ENCODE data around the gene HKDC1. TPM values are rescaled to one million over a fixed set of nuclear protein-coding genes. Genes with fewer than 3 reads are reported as not detected.
"Not testable (repeated sequence)": the region's sequence is repeated elsewhere in the genome, so short reads cannot be mapped to it uniquely, and the experiment has no call there.

HKDC1 gene
- polyA plus RNA-seq (2013, experiment 1 of 4) = not detected
- polyA plus RNA-seq (2013, experiment 2 of 4) = not detected
- not detected for polyA plus RNA-seq (2013, experiment 3 of 4)
- not detected for polyA plus RNA-seq (2013, experiment 4 of 4)

DNA sequence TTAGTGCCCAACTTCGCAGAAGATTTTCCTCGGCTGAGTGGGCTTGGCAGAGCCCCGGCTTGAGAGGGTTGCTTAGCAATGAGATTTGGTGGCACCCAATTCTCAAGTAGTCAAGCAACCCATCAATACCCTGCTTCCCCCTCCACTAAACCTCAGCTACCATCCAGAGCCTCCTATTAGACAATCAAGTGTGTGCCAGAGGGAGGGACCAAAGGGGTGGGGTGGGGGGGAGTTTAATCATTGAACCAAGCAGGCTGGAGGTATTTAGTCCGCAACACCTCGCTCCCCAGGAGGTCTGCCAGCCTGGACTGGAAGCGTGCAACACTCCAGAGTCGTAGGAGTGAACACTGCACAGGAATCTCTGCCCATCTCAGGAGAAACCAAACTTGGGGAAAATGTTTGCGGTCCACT, at the start of gene HKDC1:
Gene HKDC1, plus strand, starts transcription at position 292 of the 411 bp plus-strand sequence. Its CDS starts 104 bp downstream, at position 396.
- 91 to 92% methylated on average over 8 of the region's 8 CpGs for WGBS, 2 experiments
- no peaks in the 10 kb centered on the region for H3K9me3 ChIP-seq (ENCODE audit: control insufficient read depth, low read length)
- H3K27ac ChIP-seq (ENCODE audit: insufficient read depth, low read depth, low read length, poor library complexity, severe bottlenecking) = no peak within 1 kb of the TSS
- H3K36me3 ChIP-seq (ENCODE audit: control insufficient read depth, insufficient read depth, low read length) = no peaks in the 10 kb centered on the region
- no peak within 1 kb of the TSS for H3K4me3 ChIP-seq (ENCODE audit: insufficient read depth, low read depth, low read length)
- H3K27me3 ChIP-seq (ENCODE audit: control insufficient read depth, insufficient read depth, low read length, poor library complexity, severe bottlenecking) = no peaks in the 10 kb centered on the region
- H3K4me1 ChIP-seq (ENCODE audit: control insufficient read depth, insufficient read depth, low read length) = no peaks in the 10 kb centered on the region

DNA sequence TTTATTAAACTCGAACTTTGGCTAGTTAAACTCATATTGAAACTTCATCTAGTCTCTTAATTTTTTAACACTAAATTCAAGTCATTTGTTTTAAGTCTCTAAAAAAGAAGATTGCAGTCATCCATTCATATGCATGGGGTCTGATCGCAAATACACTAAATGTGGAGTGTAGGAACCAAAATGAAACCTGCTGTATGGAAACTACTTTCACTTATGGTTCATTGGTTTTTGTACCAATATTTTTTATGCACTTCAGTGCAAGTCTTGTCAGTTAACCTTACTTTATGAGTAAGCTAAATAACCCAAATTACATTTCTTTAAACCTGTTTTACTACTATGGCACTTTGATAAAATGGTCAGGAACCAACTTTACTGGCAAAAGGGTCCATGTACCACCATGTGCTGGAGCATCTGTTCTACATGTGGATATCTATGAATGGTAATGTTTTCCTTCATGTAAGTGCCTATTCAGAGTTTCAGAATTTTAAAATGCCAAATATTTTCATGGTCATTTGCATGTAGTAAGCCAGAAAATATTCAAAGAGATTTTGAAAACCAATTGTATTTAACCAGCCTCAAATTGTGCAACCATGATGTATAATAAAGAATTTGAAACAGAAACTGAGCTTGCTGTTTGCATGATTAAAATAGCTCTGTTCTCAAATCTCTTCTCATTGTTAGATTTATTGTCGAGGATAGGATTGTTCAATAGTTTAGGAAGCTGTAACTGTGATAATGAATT, 47.7 kb upstream of the HKDC1 start:
- Histone ChIP-seq H3K4me3 (ENCODE audit: insufficient read depth, low read depth, low read length) (no peak overlapping the region), H3K9me3 (ENCODE audit: control insufficient read depth, low read length) (no peaks in the 10 kb centered on the region), H3K36me3 (ENCODE audit: control insufficient read depth, insufficient read depth, low read length) (peaks cover 8% of the 10 kb centered on the region), H3K27me3 (ENCODE audit: control insufficient read depth, insufficient read depth, low read length, poor library complexity, severe bottlenecking) (no peaks in the 10 kb centered on the region), H3K4me1 (ENCODE audit: control insufficient read depth, insufficient read depth, low read length) (no peaks in the 10 kb centered on the region), H3K27ac (ENCODE audit: insufficient read depth, low read depth, low read length, poor library complexity, severe bottlenecking) (no peak overlapping the region)
- WGBS, 2 experiments = 88 to 98% methylated on average over 1 to 3 of the region's 3 CpGs

DNA sequence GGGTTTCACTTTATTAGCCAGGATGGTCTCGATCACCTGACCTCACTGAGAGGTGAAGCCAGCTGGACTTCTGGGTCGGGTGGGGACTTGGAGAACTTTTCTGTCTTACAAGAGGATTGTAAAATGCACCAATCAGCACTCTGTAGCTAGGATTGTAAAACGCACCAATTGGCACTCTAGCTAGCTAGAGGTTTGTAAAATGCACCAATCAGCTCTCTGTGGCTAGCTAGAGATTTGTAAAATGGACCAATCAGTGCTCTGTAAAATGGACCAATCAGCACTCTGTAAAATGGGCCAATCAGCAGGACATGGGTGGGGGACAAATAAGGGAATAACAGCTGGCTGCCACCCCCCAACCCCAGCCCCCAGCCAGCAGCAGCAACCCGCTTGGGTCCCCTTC, 44.8 kb upstream of the HKDC1 start:
- not testable (repeated sequence) for H3K27me3 ChIP-seq (ENCODE audit: control insufficient read depth, insufficient read depth, low read length, poor library complexity, severe bottlenecking); H3K36me3 ChIP-seq (ENCODE audit: control insufficient read depth, insufficient read depth, low read length); H3K27ac ChIP-seq (ENCODE audit: insufficient read depth, low read depth, low read length, poor library complexity, severe bottlenecking); H3K4me3 ChIP-seq (ENCODE audit: insufficient read depth, low read depth, low read length); H3K4me1 ChIP-seq (ENCODE audit: control insufficient read depth, insufficient read depth, low read length); H3K9me3 ChIP-seq (ENCODE audit: control insufficient read depth, low read length)
- WGBS, 2 experiments = 92% methylated on average over 4 of the region's 4 CpGs

- WGBS, 2 experiments = 94 to 98% methylated on average over 2 of the region's 2 CpGs
- H3K9me3 ChIP-seq (ENCODE audit: control insufficient read depth, low read length) = no peaks in the 10 kb centered on the region
- H3K4me3 ChIP-seq (ENCODE audit: insufficient read depth, low read depth, low read length) = no peak overlapping the region
- H3K27me3 ChIP-seq (ENCODE audit: control insufficient read depth, insufficient read depth, low read length, poor library complexity, severe bottlenecking) = no peaks in the 10 kb centered on the region
- H3K36me3 ChIP-seq (ENCODE audit: control insufficient read depth, insufficient read depth, low read length) = peaks cover 1% of the 10 kb centered on the region
- H3K27ac ChIP-seq (ENCODE audit: insufficient read depth, low read depth, low read length, poor library complexity, severe bottlenecking) = no peak overlapping the region
- H3K4me1 ChIP-seq (ENCODE audit: control insufficient read depth, insufficient read depth, low read length) = peaks cover 5% of the 10 kb centered on the region
These were observed 43.3 kb upstream of the HKDC1 start for GRCh38 chr10:69176823-69177222.

DNA sequence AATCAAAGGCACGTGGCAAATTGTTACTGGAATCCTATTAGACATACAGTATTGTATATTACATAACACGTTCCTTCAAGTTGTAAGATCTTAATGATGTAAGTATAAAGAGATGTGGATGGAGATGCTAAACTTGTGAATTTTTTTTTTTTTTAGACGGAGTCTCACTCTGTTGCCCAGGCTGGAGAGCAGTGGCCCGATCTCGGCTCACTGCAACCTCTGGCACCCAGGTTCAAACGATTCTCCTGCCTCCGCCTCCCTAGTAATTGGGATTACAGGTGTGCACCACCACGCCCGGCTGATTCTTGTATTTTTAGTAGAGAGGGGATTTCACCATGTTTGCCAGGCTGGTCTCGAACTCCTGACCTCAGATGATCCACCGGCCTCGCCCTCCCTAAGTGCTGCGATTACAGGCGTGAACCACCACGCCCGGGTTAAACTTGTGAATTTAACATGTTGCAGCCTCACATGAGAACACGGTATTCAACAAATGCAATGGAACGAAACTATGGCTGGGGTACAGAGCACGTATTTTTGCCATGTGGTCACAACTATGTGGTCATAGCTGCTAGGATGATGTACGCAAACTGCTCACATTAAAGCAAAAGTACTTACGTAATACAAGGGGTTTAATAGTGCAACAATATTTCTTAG, 40.9 kb upstream of the HKDC1 start:
- no peaks in the 10 kb centered on the region for H3K9me3 ChIP-seq (ENCODE audit: control insufficient read depth, low read length)
- H3K27me3 ChIP-seq (ENCODE audit: control insufficient read depth, insufficient read depth, low read length, poor library complexity, severe bottlenecking) = no peaks in the 10 kb centered on the region
- H3K4me1 ChIP-seq (ENCODE audit: control insufficient read depth, insufficient read depth, low read length) = peaks cover 5% of the 10 kb centered on the region
- no peaks in the 10 kb centered on the region for H3K36me3 ChIP-seq (ENCODE audit: control insufficient read depth, insufficient read depth, low read length)
- no peak overlapping the region for H3K27ac ChIP-seq (ENCODE audit: insufficient read depth, low read depth, low read length, poor library complexity, severe bottlenecking)
- H3K4me3 ChIP-seq (ENCODE audit: insufficient read depth, low read depth, low read length) = peak overlapping the region; percentile 96
- 51 to 54% methylated on average over 21 of the region's 21 CpGs for WGBS, 2 experiments

DNA sequence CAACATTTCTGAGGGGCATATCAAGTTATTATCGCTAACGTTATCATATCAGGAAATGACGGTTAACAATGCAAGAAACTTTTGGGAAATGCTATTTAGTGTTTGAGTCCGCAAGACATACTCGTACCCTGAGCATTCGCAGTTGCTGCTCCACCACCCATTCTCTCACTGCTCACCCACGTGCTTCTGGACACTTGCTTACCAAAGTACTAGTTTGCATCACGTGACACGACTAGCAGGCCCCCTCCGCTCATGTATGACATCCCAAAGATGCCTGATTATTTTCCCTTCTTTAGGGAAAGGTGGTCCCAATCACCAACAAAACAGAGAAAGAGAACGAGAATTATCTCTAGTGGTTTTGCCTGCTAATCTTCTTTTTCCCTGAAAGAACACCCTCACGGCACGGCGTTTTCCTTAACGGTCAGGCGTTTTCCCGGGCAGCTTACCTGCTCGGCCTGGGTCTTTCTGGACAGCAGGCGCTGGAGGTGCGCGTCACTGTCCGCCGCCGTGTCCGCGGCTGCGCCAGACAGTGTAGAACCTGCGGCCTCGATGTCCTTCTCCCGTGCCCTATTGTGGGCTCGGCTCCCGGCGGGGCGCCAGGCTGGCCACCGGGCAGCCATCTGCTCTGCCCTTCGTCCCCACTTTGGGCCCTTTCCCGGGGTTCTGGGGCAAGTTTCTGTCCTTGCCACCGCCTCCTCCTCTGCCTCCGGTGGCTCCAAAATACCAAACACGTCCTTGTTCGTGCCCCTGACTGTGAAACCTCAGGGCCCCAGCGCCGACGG, 40.2 kb upstream of the HKDC1 start, which contains the start of gene SUPV3L1:
Gene SUPV3L1, plus strand, starts transcription at position 492 of the 782 bp plus-strand sequence. Its CDS starts 58 bp downstream, at position 550.
- Histone ChIP-seq H3K9me3 (ENCODE audit: control insufficient read depth, low read length) (no peaks in the 10 kb centered on the region), H3K4me1 (ENCODE audit: control insufficient read depth, insufficient read depth, low read length) (peaks cover 5% of the 10 kb centered on the region), H3K27ac (ENCODE audit: insufficient read depth, low read depth, low read length, poor library complexity, severe bottlenecking) (peak within 1 kb of the TSS; percentile 91), H3K4me3 (ENCODE audit: insufficient read depth, low read depth, low read length) (peak within 1 kb of the TSS; percentile 96), H3K27me3 (ENCODE audit: control insufficient read depth, insufficient read depth, low read length, poor library complexity, severe bottlenecking) (no peaks in the 10 kb centered on the region), H3K36me3 (ENCODE audit: control insufficient read depth, insufficient read depth, low read length) (no peaks in the 10 kb centered on the region)
- 0% methylated on average over 44 of the region's 44 CpGs for WGBS, 2 experiments

DNA sequence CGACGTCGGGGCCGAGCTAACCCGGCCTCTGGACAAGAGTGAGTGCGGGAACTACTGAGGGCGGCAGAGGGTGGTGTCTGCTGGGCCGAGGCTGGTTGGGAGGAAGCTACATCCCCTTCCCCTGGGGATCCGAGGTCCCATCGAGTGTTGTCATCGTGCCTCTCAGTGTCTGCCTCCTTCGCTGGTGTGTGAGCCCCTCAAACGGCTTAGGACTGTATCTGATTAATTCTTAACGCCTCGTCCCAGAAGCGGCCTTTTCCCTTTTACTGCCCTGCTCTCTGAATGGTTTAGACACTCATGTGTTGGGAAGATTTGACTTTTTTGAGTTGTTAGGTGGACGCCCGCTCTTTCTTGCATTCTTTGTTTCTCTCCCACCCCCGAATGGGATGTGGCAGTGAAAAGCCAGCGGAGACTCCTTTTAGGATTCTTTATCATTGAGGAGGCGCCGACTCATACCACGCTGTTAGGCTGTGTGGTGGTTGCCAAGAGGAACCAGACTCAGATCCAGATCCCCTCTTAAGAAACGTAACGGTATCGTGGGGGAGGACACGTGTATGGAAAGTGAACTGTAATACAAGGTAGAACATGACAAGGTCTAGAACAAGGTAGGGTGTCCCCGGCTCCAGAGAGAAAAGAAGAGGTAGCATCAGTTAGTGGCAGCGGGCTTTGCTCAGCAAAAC, 39.5 kb upstream of the HKDC1 start:
- peak overlapping the region; percentile 91 for H3K27ac ChIP-seq (ENCODE audit: insufficient read depth, low read depth, low read length, poor library complexity, severe bottlenecking)
- no peaks in the 10 kb centered on the region for H3K27me3 ChIP-seq (ENCODE audit: control insufficient read depth, insufficient read depth, low read length, poor library complexity, severe bottlenecking)
- peak overlapping the region; percentile 96 for H3K4me3 ChIP-seq (ENCODE audit: insufficient read depth, low read depth, low read length)
- H3K4me1 ChIP-seq (ENCODE audit: control insufficient read depth, insufficient read depth, low read length) = peaks cover 5% of the 10 kb centered on the region
- 4 to 5% methylated on average over 29 of the region's 29 CpGs for WGBS, 2 experiments
- no peaks in the 10 kb centered on the region for H3K36me3 ChIP-seq (ENCODE audit: control insufficient read depth, insufficient read depth, low read length)
- H3K9me3 ChIP-seq (ENCODE audit: control insufficient read depth, low read length) = no peaks in the 10 kb centered on the region

GRCh38 chr10:69181433-69181832, 38.7 kb upstream of the HKDC1 start:
- H3K4me3 ChIP-seq (ENCODE audit: insufficient read depth, low read depth, low read length) = peak overlapping the region; percentile 96
- no peak overlapping the region for H3K27ac ChIP-seq (ENCODE audit: insufficient read depth, low read depth, low read length, poor library complexity, severe bottlenecking)
- peaks cover 5% of the 10 kb centered on the region for H3K4me1 ChIP-seq (ENCODE audit: control insufficient read depth, insufficient read depth, low read length)
- H3K9me3 ChIP-seq (ENCODE audit: control insufficient read depth, low read length) = no peaks in the 10 kb centered on the region
- 75 to 79% methylated on average over 1 of the region's 1 CpG for WGBS, 2 experiments
- no peaks in the 10 kb centered on the region for H3K27me3 ChIP-seq (ENCODE audit: control insufficient read depth, insufficient read depth, low read length, poor library complexity, severe bottlenecking)
- H3K36me3 ChIP-seq (ENCODE audit: control insufficient read depth, insufficient read depth, low read length) = no peaks in the 10 kb centered on the region

- 95 to 96% methylated on average over 4 of the region's 4 CpGs for WGBS, 2 experiments
- Histone ChIP-seq H3K4me1 (ENCODE audit: control insufficient read depth, insufficient read depth, low read length) (peaks cover 5% of the 10 kb centered on the region), H3K4me3 (ENCODE audit: insufficient read depth, low read depth, low read length) (no peak overlapping the region), H3K36me3 (ENCODE audit: control insufficient read depth, insufficient read depth, low read length) (no peaks in the 10 kb centered on the region), H3K9me3 (ENCODE audit: control insufficient read depth, low read length) (no peaks in the 10 kb centered on the region), H3K27me3 (ENCODE audit: control insufficient read depth, insufficient read depth, low read length, poor library complexity, severe bottlenecking) (no peaks in the 10 kb centered on the region), H3K27ac (ENCODE audit: insufficient read depth, low read depth, low read length, poor library complexity, severe bottlenecking) (no peak overlapping the region)
These were observed 38.1 kb upstream of the HKDC1 start for GRCh38 chr10:69182005-69182404.

Data from ectodermal cell (in vitro differentiated cells).